ENCODE results near the gene DVL1. TPM values are rescaled to one million over a fixed set of nuclear protein-coding genes. Genes with fewer than 3 reads are reported as not detected.

Gene DVL1
- total and polyA plus RNA-seq, 2 of the 13 experiments (the other 11 are each of a cell fraction or from before 2014, with no cell fraction given), result 30.8 to 60.4 TPM

DNA sequence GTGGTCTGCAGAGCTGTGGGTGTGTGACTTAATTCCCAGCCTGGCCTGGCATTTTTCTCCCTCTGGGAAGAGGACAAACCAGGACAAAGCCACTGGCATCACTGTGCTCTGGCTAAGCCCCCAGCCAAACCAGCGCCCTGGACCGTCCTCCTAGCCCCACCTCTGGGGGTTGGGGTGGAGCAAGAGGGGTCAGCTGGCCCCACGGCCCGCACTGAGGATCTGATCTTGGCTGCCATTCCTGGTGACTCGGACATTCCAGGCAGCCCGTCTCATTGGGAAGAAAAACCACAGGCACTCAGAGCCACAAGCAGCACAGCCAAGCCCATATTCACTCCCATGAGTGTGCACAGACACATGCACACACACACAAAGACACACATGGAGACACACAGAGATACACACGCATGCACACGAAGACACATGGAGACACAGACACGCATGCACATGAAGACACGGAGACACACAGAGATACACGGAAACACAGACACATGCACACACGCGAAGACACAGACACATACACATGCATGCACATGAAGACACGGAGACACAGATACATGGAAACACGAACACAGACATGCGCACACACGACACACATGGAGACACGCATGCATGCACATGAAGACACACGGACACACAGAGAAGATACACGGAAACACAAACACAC lies 11.4 kb upstream of the DVL1 start (continued):
- no peak for TF ChIP-seq ZNF276 (CRISPR knock-in tag; IDR thresholded peaks at IDR 0.05; ENCODE audit: low read depth)
- no peak for TF ChIP-seq EED (CRISPR knock-in tag; IDR thresholded peaks at IDR 0.05)
- TF ChIP-seq BRCA1 (CRISPR knock-in tag; IDR thresholded peaks at IDR 0.05), result no peak
- TF ChIP-seq NR2F2 (IDR thresholded peaks at IDR 0.05; ENCODE audit: borderline replicate concordance, low read depth), result no peak
- TF ChIP-seq TGIF2 (CRISPR knock-in tag; IDR thresholded peaks at IDR 0.05), result no peak
- no peak for TF ChIP-seq ZNF562 (CRISPR knock-in tag; IDR thresholded peaks at IDR 0.05; ENCODE audit: borderline replicate concordance)
- no peak for TF ChIP-seq RBM39 (IDR thresholded peaks at IDR 0.05; ENCODE audit: low read depth, low read length, poor library complexity, severe bottlenecking)
- TF ChIP-seq MAZ (IDR thresholded peaks at IDR 0.05; ENCODE audit: borderline replicate concordance, low read depth, low read length), result 0 out of 2 replicates have a peak, but pooled peaks have one; percentile 39
- TF ChIP-seq MAZ (CRISPR knock-in tag; IDR thresholded peaks at IDR 0.05; ENCODE audit: low read depth), result 0 out of 2 replicates have a peak, but pooled peaks have one; percentile 3
- TF ChIP-seq ZNF629 (CRISPR knock-in tag; conservative IDR thresholded peaks at IDR 0.05), result no peak
- 0 out of 2 replicates have a peak, but pooled peaks have one; percentile 33 for TF ChIP-seq TRIM24 (CRISPR knock-in tag; IDR thresholded peaks at IDR 0.05)
- TF ChIP-seq, protein P1, sequence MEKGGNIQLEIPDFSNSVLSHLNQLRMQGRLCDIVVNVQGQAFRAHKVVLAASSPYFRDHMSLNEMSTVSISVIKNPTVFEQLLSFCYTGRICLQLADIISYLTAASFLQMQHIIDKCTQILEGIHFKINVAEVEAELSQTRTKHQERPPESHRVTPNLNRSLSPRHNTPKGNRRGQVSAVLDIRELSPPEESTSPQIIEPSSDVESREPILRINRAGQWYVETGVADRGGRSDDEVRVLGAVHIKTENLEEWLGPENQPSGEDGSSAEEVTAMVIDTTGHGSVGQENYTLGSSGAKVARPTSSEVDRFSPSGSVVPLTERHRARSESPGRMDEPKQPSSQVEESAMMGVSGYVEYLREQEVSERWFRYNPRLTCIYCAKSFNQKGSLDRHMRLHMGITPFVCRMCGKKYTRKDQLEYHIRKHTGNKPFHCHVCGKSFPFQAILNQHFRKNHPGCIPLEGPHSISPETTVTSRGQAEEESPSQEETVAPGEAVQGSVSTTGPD (CRISPR knock-in tag; IDR thresholded peaks at IDR 0.05), result no peak
- TF ChIP-seq, protein P2, sequence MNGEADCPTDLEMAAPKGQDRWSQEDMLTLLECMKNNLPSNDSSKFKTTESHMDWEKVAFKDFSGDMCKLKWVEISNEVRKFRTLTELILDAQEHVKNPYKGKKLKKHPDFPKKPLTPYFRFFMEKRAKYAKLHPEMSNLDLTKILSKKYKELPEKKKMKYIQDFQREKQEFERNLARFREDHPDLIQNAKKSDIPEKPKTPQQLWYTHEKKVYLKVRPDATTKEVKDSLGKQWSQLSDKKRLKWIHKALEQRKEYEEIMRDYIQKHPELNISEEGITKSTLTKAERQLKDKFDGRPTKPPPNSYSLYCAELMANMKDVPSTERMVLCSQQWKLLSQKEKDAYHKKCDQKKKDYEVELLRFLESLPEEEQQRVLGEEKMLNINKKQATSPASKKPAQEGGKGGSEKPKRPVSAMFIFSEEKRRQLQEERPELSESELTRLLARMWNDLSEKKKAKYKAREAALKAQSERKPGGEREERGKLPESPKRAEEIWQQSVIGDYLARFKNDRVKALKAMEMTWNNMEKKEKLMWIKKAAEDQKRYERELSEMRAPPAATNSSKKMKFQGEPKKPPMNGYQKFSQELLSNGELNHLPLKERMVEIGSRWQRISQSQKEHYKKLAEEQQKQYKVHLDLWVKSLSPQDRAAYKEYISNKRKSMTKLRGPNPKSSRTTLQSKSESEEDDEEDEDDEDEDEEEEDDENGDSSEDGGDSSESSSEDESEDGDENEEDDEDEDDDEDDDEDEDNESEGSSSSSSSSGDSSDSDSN (CRISPR knock-in tag; IDR thresholded peaks at IDR 0.05), result no peak
- no peak for TF ChIP-seq ZUFSP (CRISPR knock-in tag; IDR thresholded peaks at IDR 0.05; ENCODE audit: borderline replicate concordance)

All from HepG2 (cell line).